Neural progenitor cell (in vitro differentiated cells): ENCODE measurements around the gene FER1L5.

ENCODE experiments used
- CTCF ChIP-seq: fragments of 200-600 bp; sonication (generic); IDR thresholded peaks from 2 replicates; pipeline ENCODE4 v1.5.1; 2017; ENCODE audit warnings: antibody characterized with exemption, mild to moderate bottlenecking
- EZH2 ChIP-seq: fragments of 200-600 bp; sonication (generic); IDR thresholded peaks from 2 replicates; pipeline ENCODE4 v1.6.1; 2017; ENCODE audit warnings: antibody characterized with exemption, mild to moderate bottlenecking, moderate library complexity
- EZH2phosphoT487 ChIP-seq: fragments of 200-600 bp; sonication (generic); IDR thresholded peaks from 2 replicates; pipeline ENCODE4 v1.6.1; 2017; ENCODE audit warnings: antibody characterized with exemption

- no peak for TF ChIP-seq CTCF
- no peak for TF ChIP-seq EZH2phosphoT487
- no peak for TF ChIP-seq EZH2
These were observed 83.6 kb downstream of the FER1L5 start for GRCh38 chr2:96726131-96726530.
